A549 (cell line): ENCODE measurements around the gene PTPRE. TPM values are rescaled to one million over a fixed set of nuclear protein-coding genes. Genes with fewer than 3 reads are reported as not detected.

ENCODE experiments used
- ATAC-seq, 2 experiments: fragments of 200-7000 bp in 1 of 2; fragments of >200 bp in 1 of 2; cut with Nextera tagmentation in 1 of 2; cut with Tn5 transposase in 1 of 2; 3 replicates each; pipeline versions ENCODE4 v1.8.0 to v1.9.1; 2018 to 2020; ENCODE audit warnings: mild to moderate bottlenecking in 1 of 2, moderate library complexity in 1 of 2
- CTCF ChIA-PET: fragments of 300-600 bp; sonication (Branson Sonifier 250); formaldehyde crosslinking; extraction: SDS; loops from one replicate; lab custom pipeline; 2021; ENCODE audit warnings: antibody characterized with exemption, inconsistent platforms; lab: Yijun Ruan, JAX
- POLR2A ChIA-PET: fragments of 350-600 bp; formaldehyde crosslinking; extraction: SDS; loops from one replicate; lab custom pipeline; 2021; ENCODE audit warnings: antibody characterized with exemption, inconsistent platforms; lab: Yijun Ruan, JAX
- DNase-seq, 2 experiments: peaks; one replicate each; pipeline versions ENCODE4 v3.0.0 to v3.0.0-alpha.2; 2011 to 2016; ENCODE audit warnings: low read depth in 1 of 2, low spot score in 1 of 2
- FAIRE-seq: peaks from 2 replicates; lab custom pipeline; 2011; peaks lifted over from hg19 to GRCh38; lab: Jason Lieb, UNC
- H3K27ac ChIP-seq, 2 experiments: fragments of >200 bp; sonication (Bioruptor Twin); formaldehyde crosslinking; 3 replicates each; pipeline ENCODE4 v1.5.1; 2016 to 2017
- H3K4me1 ChIP-seq: fragments of >200 bp; sonication (Bioruptor Twin); formaldehyde crosslinking; 3 replicates; pipeline ENCODE4 v1.6.1; 2016
- H3K4me2 ChIP-seq: fragments of >200 bp; sonication (Bioruptor Twin); formaldehyde crosslinking; 3 replicates; pipeline ENCODE4 v1.6.1; 2016
- H3K4me3 ChIP-seq: fragments of >200 bp; sonication (Bioruptor Twin); formaldehyde crosslinking; 3 replicates; pipeline ENCODE4 v1.5.1; 2016
- H3K9me3 ChIP-seq: fragments of >200 bp; sonication (Bioruptor Twin); formaldehyde crosslinking; 3 replicates; pipeline ENCODE4 v1.6.1; 2016
- BCL3 ChIP-seq: fragments of >200 bp; sonication (Bioruptor Twin); formaldehyde crosslinking; IDR thresholded peaks from 3 replicates; pipeline ENCODE4 v1.6.1; 2016
- CEBPB ChIP-seq, 2 experiments: fragments of >200 bp in 1 of 2; sonication (Bioruptor Twin) in 1 of 2; formaldehyde crosslinking in 1 of 2; IDR thresholded peaks; 2 replicates each; pipeline ENCODE4 v1.6.1; 2012 to 2016
- CHD2 ChIP-seq: fragments of 150-350 bp; IDR thresholded peaks from 2 replicates; pipeline ENCODE4 v1.6.1; 2014; ENCODE audit warnings: low read length; ENCODE audit not compliant: partially characterized antibody
- CTCF ChIP-seq: fragments of >200 bp; sonication (Bioruptor Twin); formaldehyde crosslinking; IDR thresholded peaks from 3 replicates; pipeline ENCODE4 v1.5.1; 2016
- ESRRA ChIP-seq: fragments of 150-350 bp; IDR thresholded peaks from 2 replicates; pipeline ENCODE4 v1.6.1; 2014; ENCODE audit warnings: mild to moderate bottlenecking, low read length, borderline replicate concordance
- FOSB ChIP-seq: fragments of 250-450 bp; sonication (Bioruptor Pico); IDR thresholded peaks from 2 replicates; pipeline ENCODE4 v1.5.0; 2020; ENCODE audit warnings: mild to moderate bottlenecking, moderate library complexity
- FOSL2 ChIP-seq, 2 experiments: fragments of 450-650 bp in 1 of 2; fragments of >200 bp in 1 of 2; sonication (Bioruptor Twin) in 1 of 2; formaldehyde crosslinking; IDR thresholded peaks; 2 replicates each; pipeline versions ENCODE4 v1.5.0 to v1.6.1; 2016 to 2020; ENCODE audit warnings: mild to moderate bottlenecking in 1 of 2, moderate library complexity in 1 of 2
- HEYL ChIP-seq: fragments of 250-450 bp; sonication (Bioruptor Pico); IDR thresholded peaks from 2 replicates; pipeline ENCODE4 v1.8.0; 2021; ENCODE audit warnings: mild to moderate bottlenecking, moderate library complexity
- JUNB ChIP-seq: fragments of >200 bp; sonication (Bioruptor Twin); formaldehyde crosslinking; IDR thresholded peaks from 2 replicates; pipeline ENCODE4 v1.6.1; 2016
- KDM5A ChIP-seq: fragments of 200-600 bp; sonication (generic); IDR thresholded peaks from 2 replicates; pipeline ENCODE4 v1.6.1; 2016; ENCODE audit warnings: antibody characterized with exemption, mild to moderate bottlenecking
- MAFK ChIP-seq: fragments of 450-650 bp; IDR thresholded peaks from 2 replicates; pipeline ENCODE4 v1.6.1; 2014; ENCODE audit not compliant: partially characterized antibody
- MAZ ChIP-seq: fragments of 150-350 bp; IDR thresholded peaks from 2 replicates; pipeline ENCODE4 v1.6.1; 2014; ENCODE audit warnings: antibody characterized with exemption, low read depth, low read length, borderline replicate concordance
- MYC ChIP-seq: IDR thresholded peaks from 2 replicates; pipeline ENCODE4 v1.6.1; 2012; ENCODE audit warnings: mild to moderate bottlenecking, inconsistent platforms, low read length, improper control_type of control experiment, borderline replicate concordance
- NFE2L2 ChIP-seq: fragments of 150-350 bp; conservative IDR thresholded peaks from 2 replicates; pipeline ENCODE4 v1.6.1; 2014; ENCODE audit warnings: low read length
- NPAS2 ChIP-seq: fragments of 250-450 bp; sonication (Bioruptor Pico); IDR thresholded peaks from 2 replicates; pipeline ENCODE4 v1.8.0; 2022; ENCODE audit warnings: mild to moderate bottlenecking, moderate library complexity, borderline replicate concordance
- NR3C1 ChIP-seq: fragments of >200 bp; sonication (Bioruptor Twin); formaldehyde crosslinking; IDR thresholded peaks from 3 replicates; pipeline ENCODE4 v1.6.1; 2017
- RAD21 ChIP-seq, 2 experiments: fragments of >200 bp in 1 of 2; sonication (Bioruptor Twin) in 1 of 2; formaldehyde crosslinking in 1 of 2; IDR thresholded peaks in 1 of 2; conservative IDR thresholded peaks in 1 of 2; 2 replicates in 1 of 2; 3 replicates in 1 of 2; pipeline ENCODE4 v1.6.1; 2012 to 2018; ENCODE audit warnings: inconsistent platforms in 1 of 2
- RCOR1 ChIP-seq: fragments of 150-350 bp; IDR thresholded peaks from 2 replicates; pipeline ENCODE4 v1.6.1; 2014; ENCODE audit warnings: antibody characterized with exemption, low read length, low read depth
- TFCP2L1 ChIP-seq: fragments of 250-450 bp; sonication (Bioruptor Pico); IDR thresholded peaks from 2 replicates; pipeline ENCODE4 v1.5.0; 2021; ENCODE audit warnings: mild to moderate bottlenecking
- ZC3H11A ChIP-seq: fragments of 450-650 bp; IDR thresholded peaks from 2 replicates; pipeline ENCODE4 v1.6.1; 2014; ENCODE audit warnings: antibody characterized with exemption, mild to moderate bottlenecking
- ZNF302 ChIP-seq: fragments of 250-450 bp; sonication (Bioruptor Pico); IDR thresholded peaks from 2 replicates; pipeline ENCODE4 v1.9.0; 2021; ENCODE audit warnings: inconsistent platforms, mild to moderate bottlenecking, moderate library complexity
- WGBS: methylation state at CpG from one replicate; pipeline ENCODE4 v1.1.6; 2017; ENCODE audit errors: missing lambda C conversion rate; 5-methylcytosine and 5-hydroxymethylcytosine counted together
- polyA plus RNA-seq, 4 experiments: library from polyadenylated mRNA; depleted of rRNA in 3 of 4; stranded (reverse); fragments of >200 nt; fragmentation: RNase III in 1 of 4; extraction: RNeasy Plus Mini Kit Qiagen cat#74134 plus additional on column Dnase treatment in 1 of 4; gene quantifications; 2 replicates in 3 of 4; 3 replicates in 1 of 4; pipeline ENCODE4 v1.2.3, GENCODE V29; 2011 to 2017
- TF ChIP-seq, protein P1 (sequence below): fragments of 250-450 bp; sonication (Bioruptor Pico); IDR thresholded peaks from 2 replicates; pipeline ENCODE4 v1.5.0; 2021; ENCODE audit warnings: mild to moderate bottlenecking, moderate library complexity, borderline replicate concordance
- TF ChIP-seq, protein P2 (sequence below): IDR thresholded peaks from 2 replicates; pipeline ENCODE4 v1.6.1; 2012; ENCODE audit warnings: low read depth, borderline replicate concordance
- TF ChIP-seq, protein P3 (sequence below): IDR thresholded peaks from 2 replicates; pipeline ENCODE4 v1.6.1; 2012

Gene PTPRE
- polyA plus RNA-seq, 2 of the 4 experiments (the other 2 are of a cell fraction), result 0.31 to 1.5 TPM

DNA sequence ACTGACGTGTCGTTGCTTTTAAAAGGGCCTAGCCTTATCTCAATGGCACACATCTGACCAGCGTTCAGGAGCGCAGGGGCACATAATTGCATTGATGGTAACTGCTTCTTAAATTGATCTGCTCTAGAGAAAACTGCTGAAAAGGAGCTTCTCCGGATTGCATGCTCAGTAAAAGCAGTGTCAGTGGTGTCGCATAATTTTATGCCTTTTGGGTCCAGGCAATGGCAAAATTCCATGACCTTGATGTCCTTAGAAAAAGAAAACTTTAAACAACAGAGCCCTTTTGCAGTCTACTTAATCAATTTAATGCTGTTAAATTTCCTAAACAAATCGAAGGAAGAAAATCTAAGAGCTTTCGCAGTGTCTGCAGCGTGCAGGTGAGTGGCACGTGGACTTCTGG, 75.7 kb downstream of the PTPRE start:
- FAIRE-seq (no peak), ATAC-seq (no peak), DNase-seq (no peak)
- 75% methylated on average over 10 of the region's 10 CpGs for WGBS
- TF ChIP-seq ESRRA (no peak), ZNF302 (no peak), CTCF (no peak), NFE2L2 (no peak), MYC (no peak), FOSL2 (IDR thresholded peaks at IDR 0.05) (no peak), FOSL2 (CRISPR knock-in tag; IDR thresholded peaks at IDR 0.05) (no peak), ZC3H11A (no peak), JUNB (no peak), FOSB (CRISPR knock-in tag) (no peak)
- TF ChIP-seq, protein P1, sequence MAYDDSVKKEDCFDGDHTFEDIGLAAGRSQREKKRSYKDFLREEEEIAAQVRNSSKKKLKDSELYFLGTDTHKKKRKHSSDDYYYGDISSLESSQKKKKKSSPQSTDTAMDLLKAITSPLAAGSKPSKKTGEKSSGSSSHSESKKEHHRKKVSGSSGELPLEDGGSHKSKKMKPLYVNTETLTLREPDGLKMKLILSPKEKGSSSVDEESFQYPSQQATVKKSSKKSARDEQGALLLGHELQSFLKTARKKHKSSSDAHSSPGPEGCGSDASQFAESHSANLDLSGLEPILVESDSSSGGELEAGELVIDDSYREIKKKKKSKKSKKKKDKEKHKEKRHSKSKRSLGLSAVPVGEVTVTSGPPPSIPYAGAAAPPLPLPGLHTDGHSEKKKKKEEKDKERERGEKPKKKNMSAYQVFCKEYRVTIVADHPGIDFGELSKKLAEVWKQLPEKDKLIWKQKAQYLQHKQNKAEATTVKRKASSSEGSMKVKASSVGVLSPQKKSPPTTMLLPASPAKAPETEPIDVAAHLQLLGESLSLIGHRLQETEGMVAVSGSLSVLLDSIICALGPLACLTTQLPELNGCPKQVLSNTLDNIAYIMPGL (CRISPR knock-in tag), result no peak
- TF ChIP-seq, protein P2, sequence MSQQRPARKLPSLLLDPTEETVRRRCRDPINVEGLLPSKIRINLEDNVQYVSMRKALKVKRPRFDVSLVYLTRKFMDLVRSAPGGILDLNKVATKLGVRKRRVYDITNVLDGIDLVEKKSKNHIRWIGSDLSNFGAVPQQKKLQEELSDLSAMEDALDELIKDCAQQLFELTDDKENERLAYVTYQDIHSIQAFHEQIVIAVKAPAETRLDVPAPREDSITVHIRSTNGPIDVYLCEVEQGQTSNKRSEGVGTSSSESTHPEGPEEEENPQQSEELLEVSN, result no peak
- H3K4me3 ChIP-seq, result no peak overlapping the region
- ChIA-PET CTCF (interaction anchor here (1.6 to 3.4 kb wide), 2 partner anchors 29 to 76 kb away, joined by 5 to 10 read pairs; partner anchors contain the start of gene PTPRE), POLR2A (no interaction called here)
- H3K4me2 ChIP-seq, result no peak overlapping the region
- peaks cover 16% of the 10 kb centered on the region; the same call in 2 of the 3 replicates for H3K9me3 ChIP-seq
- no peak overlapping the region for H3K27ac ChIP-seq
- H3K4me1 ChIP-seq, result no peaks in the 10 kb centered on the region

DNA sequence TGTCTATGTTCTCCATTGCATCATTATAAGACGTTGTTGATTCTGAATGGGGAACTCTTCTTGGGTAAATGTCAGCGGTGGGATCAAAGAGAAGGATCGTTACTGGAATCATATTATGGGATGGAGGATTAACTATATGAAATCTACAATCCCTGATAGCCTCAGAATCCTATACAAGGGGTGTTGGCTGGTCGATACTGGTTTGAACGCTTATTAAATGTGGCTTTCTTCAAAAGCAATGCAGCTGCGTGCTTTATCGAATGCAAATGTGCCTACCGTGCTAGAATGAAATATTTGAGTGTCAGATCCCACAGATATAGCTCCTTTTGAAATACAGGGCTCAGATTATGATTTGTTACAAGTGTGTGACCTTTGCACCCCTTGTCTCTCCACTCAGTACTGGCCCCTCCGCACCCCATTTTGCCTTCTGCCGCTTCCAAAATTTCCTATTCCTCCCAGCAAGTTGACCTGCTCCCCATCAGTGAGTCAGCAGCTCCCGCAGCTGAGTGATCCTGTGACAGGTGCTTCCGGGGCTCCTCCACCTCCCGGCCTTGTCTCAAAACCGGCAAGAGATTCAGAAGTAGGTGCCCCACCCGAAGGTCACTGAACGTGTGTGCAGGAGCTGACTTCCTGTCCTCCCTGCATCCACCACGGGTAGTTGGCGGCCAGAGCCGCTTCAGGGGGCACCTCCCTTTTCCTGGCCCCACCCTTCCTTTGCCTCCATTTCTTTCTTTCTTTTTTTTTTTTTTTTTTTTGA, 76.6 kb downstream of the PTPRE start:
- FAIRE-seq, result no peak
- POLR2A ChIA-PET, result no interaction called here
- 57% methylated on average over 19 of the region's 19 CpGs for WGBS

GRCh38 chr10:127984945-127985344, 78.0 kb downstream of the PTPRE start:
- ChIA-PET CTCF (interaction anchor here (1.2 kb wide), 1 partner anchor 8 kb away, joined by 3 read pairs; no protein-coding TSS in a partner anchor), POLR2A (no interaction called here)
- TF ChIP-seq BCL3, result no peak
- no peak for TF ChIP-seq NPAS2
- TF ChIP-seq CEBPB (IDR thresholded peaks at IDR 0.05), result no peak
- TF ChIP-seq HEYL (CRISPR knock-in tag), result no peak
- no peak for TF ChIP-seq CTCF
- TF ChIP-seq RAD21 (conservative IDR thresholded peaks at IDR 0.05 in 1 of 2, IDR thresholded peaks at IDR 0.05 in 1 of 2), result no peak
- TF ChIP-seq, protein P3, sequence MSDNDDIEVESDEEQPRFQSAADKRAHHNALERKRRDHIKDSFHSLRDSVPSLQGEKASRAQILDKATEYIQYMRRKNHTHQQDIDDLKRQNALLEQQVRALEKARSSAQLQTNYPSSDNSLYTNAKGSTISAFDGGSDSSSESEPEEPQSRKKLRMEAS, result no peak
- TF ChIP-seq KDM5A, result no peak
- TF ChIP-seq NFE2L2, result no peak
- TF ChIP-seq FOSB (CRISPR knock-in tag), result no peak
- TF ChIP-seq TFCP2L1, result no peak
- no peak for TF ChIP-seq MAFK
- TF ChIP-seq CHD2, result no peak
- TF ChIP-seq MAZ, result no peak
- Histone ChIP-seq H3K4me3 (no peak overlapping the region), H3K9me3 (peaks cover 11% of the 10 kb centered on the region; the same call in 2 of the 3 replicates), H3K4me2 (no peak overlapping the region), H3K27ac (no peak overlapping the region), H3K4me1 (no peaks in the 10 kb centered on the region)
- no peak for ATAC-seq
- no peak for DNase-seq
- 49% methylated on average over 6 of the region's 6 CpGs for WGBS
- no peak for FAIRE-seq

More for the DNA sequence above, 76.6 kb downstream of the PTPRE start:
- no peak overlapping the region for H3K27ac ChIP-seq
- H3K4me3 ChIP-seq, result no peak overlapping the region
- ATAC-seq, result no peak
- no peak overlapping the region for H3K4me2 ChIP-seq
- TF ChIP-seq NR3C1 (no peak), RCOR1 (no peak), FOSL2 (IDR thresholded peaks at IDR 0.05) (no peak), FOSL2 (CRISPR knock-in tag; IDR thresholded peaks at IDR 0.05) (no peak), CHD2 (no peak)
- no peak for DNase-seq
- H3K4me1 ChIP-seq, result no peaks in the 10 kb centered on the region
- H3K9me3 ChIP-seq, result peaks cover 16% of the 10 kb centered on the region; the same call in 2 of the 3 replicates
- CTCF ChIA-PET, result interaction anchor here (3.4 kb wide), 1 partner anchor 28 kb away, joined by 10 read pairs; no protein-coding TSS in a partner anchor
